Hepatocyte (in vitro differentiated cells): ENCODE data around the gene IL1RAPL1.

Experiments used
- CTCF ChIP-seq: fragments of 200-600 bp; sonication (generic); IDR thresholded peaks from 2 replicates; pipeline ENCODE4 v1.5.1; 2016; ENCODE audit warnings: antibody characterized with exemption, mild to moderate bottlenecking; ENCODE audit not compliant: poor library complexity
- EZH2 ChIP-seq: fragments of 200-600 bp; sonication (generic); IDR thresholded peaks from 2 replicates; pipeline ENCODE4 v1.6.1; 2016; ENCODE audit warnings: antibody characterized with exemption, mild to moderate bottlenecking, borderline replicate concordance

- TF ChIP-seq CTCF (no peak), EZH2 (no peak)
These were observed 297.6 kb downstream of the IL1RAPL1 start for GRCh38 chrX:28884823-28885222.
